ENCODE measurements around the gene DOHH. TPM values are rescaled to one million over a fixed set of nuclear protein-coding genes. Genes with fewer than 3 reads are reported as not detected.

DOHH gene
- polyA plus RNA-seq, 2 of the 4 experiments (the other 2 are of a cell fraction) = 4.6 to 13.3 TPM

DNA sequence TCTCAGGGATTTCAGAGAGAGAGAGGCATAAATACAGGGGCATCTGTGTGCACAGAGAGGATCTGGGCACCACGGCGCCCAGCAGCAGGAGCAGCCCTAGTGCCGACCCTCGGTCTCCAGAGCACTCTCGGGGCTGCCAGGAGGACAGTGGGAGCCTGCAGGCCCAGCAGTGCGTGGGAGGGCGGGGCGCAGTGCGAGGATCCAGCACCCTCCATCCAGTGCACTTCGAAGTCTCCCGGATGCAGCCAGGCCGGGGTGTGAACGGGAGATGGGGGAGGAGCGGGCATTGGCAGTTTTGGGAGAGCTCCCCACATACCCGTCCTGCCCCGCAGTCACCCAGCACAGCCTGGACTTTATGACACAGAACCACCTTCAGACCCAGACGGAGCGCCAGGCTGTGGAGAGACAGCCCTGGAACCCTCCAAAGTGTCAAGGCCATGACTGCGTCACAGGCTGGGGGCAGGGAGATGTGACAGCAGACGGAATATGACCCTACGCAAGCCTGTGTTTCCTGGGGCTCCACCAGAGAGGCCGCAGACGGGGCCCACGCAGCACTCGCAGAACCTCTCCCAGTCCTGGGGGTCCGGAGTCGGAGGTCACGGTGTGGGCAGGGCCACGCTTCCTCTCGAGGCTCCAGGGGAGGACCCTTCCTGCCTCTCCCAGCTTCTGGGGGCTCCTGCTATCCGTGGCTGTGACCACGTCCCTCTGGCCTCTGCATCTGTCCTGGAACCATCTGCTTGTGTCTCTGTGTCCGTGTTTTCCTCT, 23.8 kb upstream of the DOHH start:
- no peaks in the 10 kb centered on the region for H3K9me3 ChIP-seq
- ChIA-PET POLR2A (no interaction called here), CTCF (no interaction called here)
- no peak for TF ChIP-seq POLR2A (IDR thresholded peaks at IDR 0.05; ENCODE audit: low read length)
- TF ChIP-seq ZC3H11A (IDR thresholded peaks at IDR 0.05) = no peak
- no peak for TF ChIP-seq NFE2L2 (conservative IDR thresholded peaks at IDR 0.05; ENCODE audit: low read length)
- no peak for TF ChIP-seq FOXS1 (CRISPR knock-in tag; IDR thresholded peaks at IDR 0.05)
- no peak for TF ChIP-seq HDAC2 (IDR thresholded peaks at IDR 0.05)
- no peak for TF ChIP-seq TP53 (CRISPR knock-in tag; IDR thresholded peaks at IDR 0.05)
- no peak for TF ChIP-seq KDM5A (IDR thresholded peaks at IDR 0.05)
- TF ChIP-seq, protein P1, sequence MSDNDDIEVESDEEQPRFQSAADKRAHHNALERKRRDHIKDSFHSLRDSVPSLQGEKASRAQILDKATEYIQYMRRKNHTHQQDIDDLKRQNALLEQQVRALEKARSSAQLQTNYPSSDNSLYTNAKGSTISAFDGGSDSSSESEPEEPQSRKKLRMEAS (IDR thresholded peaks at IDR 0.05) = no peak
- TF ChIP-seq, protein P2, sequence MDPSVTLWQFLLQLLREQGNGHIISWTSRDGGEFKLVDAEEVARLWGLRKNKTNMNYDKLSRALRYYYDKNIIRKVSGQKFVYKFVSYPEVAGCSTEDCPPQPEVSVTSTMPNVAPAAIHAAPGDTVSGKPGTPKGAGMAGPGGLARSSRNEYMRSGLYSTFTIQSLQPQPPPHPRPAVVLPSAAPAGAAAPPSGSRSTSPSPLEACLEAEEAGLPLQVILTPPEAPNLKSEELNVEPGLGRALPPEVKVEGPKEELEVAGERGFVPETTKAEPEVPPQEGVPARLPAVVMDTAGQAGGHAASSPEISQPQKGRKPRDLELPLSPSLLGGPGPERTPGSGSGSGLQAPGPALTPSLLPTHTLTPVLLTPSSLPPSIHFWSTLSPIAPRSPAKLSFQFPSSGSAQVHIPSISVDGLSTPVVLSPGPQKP (IDR thresholded peaks at IDR 0.05; ENCODE audit: low read depth, low read length) = no peak
- TF ChIP-seq EHF (CRISPR knock-in tag; IDR thresholded peaks at IDR 0.05) = no peak
- TF ChIP-seq, protein P3, sequence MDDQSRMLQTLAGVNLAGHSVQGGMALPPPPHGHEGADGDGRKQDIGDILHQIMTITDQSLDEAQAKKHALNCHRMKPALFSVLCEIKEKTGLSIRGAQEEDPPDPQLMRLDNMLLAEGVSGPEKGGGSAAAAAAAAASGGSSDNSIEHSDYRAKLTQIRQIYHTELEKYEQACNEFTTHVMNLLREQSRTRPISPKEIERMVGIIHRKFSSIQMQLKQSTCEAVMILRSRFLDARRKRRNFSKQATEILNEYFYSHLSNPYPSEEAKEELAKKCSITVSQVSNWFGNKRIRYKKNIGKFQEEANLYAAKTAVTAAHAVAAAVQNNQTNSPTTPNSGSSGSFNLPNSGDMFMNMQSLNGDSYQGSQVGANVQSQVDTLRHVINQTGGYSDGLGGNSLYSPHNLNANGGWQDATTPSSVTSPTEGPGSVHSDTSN (IDR thresholded peaks at IDR 0.05) = no peak
- TF ChIP-seq HOXB13 (CRISPR knock-in tag; IDR thresholded peaks at IDR 0.05; ENCODE audit: low read depth) = no peak
- no peak for TF ChIP-seq SMC3 (IDR thresholded peaks at IDR 0.05)
- TF ChIP-seq, protein P4, sequence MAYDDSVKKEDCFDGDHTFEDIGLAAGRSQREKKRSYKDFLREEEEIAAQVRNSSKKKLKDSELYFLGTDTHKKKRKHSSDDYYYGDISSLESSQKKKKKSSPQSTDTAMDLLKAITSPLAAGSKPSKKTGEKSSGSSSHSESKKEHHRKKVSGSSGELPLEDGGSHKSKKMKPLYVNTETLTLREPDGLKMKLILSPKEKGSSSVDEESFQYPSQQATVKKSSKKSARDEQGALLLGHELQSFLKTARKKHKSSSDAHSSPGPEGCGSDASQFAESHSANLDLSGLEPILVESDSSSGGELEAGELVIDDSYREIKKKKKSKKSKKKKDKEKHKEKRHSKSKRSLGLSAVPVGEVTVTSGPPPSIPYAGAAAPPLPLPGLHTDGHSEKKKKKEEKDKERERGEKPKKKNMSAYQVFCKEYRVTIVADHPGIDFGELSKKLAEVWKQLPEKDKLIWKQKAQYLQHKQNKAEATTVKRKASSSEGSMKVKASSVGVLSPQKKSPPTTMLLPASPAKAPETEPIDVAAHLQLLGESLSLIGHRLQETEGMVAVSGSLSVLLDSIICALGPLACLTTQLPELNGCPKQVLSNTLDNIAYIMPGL (CRISPR knock-in tag; IDR thresholded peaks at IDR 0.05; ENCODE audit: borderline replicate concordance) = no peak
- TF ChIP-seq CBX2 (IDR thresholded peaks at IDR 0.05; ENCODE audit: borderline replicate concordance, low read depth) = no peak
- no peak for TF ChIP-seq RAD21 (conservative IDR thresholded peaks at IDR 0.05 in 1 of 2, IDR thresholded peaks at IDR 0.05 in 1 of 2)
- TF ChIP-seq MAZ (IDR thresholded peaks at IDR 0.05; ENCODE audit: borderline replicate concordance, low read depth, low read length) = no peak
- TF ChIP-seq KDM1A (IDR thresholded peaks at IDR 0.05; ENCODE audit: low read depth) = no peak
- TF ChIP-seq CHD4 (IDR thresholded peaks at IDR 0.05; ENCODE audit: borderline replicate concordance) = no peak
- FAIRE-seq (no peak), ATAC-seq (no peak), DNase-seq (ENCODE audit: low read depth in 1 of 2, low spot score in 1 of 2) (no peak)
- no peak overlapping the region for H3K4me3 ChIP-seq
- WGBS (ENCODE audit: missing lambda C conversion rate) = 93% methylated on average over 15 of the region's 33 CpGs
- no peak overlapping the region for H3K4me2 ChIP-seq
- no peaks in the 10 kb centered on the region for H3K4me1 ChIP-seq
- H3K27ac ChIP-seq = no peak overlapping the region

DNA sequence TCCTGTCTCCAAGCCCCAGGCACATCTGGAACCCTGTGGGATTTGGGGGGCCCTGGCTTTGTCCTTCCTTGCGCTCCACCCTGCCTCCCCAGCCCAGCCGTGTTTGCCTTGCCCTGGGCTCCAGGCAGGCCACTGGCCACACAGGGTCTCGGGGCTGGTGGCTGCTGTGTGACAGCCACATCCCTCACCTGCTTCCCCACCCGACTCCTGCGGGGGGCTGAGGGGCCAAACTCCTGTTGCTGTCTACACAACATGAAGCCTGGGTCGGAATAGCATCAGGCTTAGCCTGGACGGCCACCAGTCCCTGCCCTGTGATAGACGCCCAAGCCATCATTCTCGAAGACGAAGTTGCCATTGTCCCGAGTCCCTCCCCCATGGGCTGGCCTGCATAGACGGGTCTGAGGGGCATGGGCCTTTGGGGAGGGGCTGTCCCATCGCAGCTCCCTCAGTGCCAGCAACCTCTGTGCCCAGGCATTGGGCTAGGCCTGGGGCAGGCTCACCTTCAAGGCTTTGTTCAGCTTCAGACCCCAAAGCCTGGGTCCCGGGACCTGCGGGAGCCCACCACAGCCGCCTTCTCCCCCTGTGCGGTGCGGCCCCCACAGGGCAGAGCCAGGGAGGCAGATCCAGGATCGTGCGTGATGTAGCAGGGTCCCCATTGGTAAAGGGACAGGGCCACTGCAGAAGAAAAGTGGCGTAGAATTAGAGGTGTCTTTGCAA, 23.0 kb upstream of the DOHH start:
- WGBS (ENCODE audit: missing lambda C conversion rate) = 100% methylated on average over 1 of the region's 21 CpGs

More for the DNA sequence above, 23.0 kb upstream of the DOHH start:
- no peaks in the 10 kb centered on the region for H3K4me1 ChIP-seq
- no peak overlapping the region for H3K4me2 ChIP-seq
- no peak overlapping the region for H3K4me3 ChIP-seq
- ChIA-PET POLR2A (no interaction called here), CTCF (no interaction called here)
- TF ChIP-seq FOSL2 (IDR thresholded peaks at IDR 0.05) (no peak), FOSL2 (CRISPR knock-in tag; IDR thresholded peaks at IDR 0.05) (no peak)
- ATAC-seq (no peak), DNase-seq (ENCODE audit: low read depth in 1 of 2, low spot score in 1 of 2) (no peak), FAIRE-seq (no peak)
- no peaks in the 10 kb centered on the region for H3K9me3 ChIP-seq
- H3K27ac ChIP-seq = no peak overlapping the region

Measured in A549 (cell line).